Stimulated activated CD8-positive, alpha-beta memory T cell treated with anti-CD3 and anti-CD28 coated beads, Interleukin-2, amount 100 ng/mL, for 1 hour (primary cell): Measurements from ENCODE around the gene GLDN.
"Not testable (repeated sequence)": the region's sequence is repeated elsewhere in the genome, so short reads cannot be mapped to it uniquely, and the experiment has no call there.

Experiments used
- DNase-seq, 2 donors: peaks; one replicate each; pipeline ENCODE4 v3.0.0-alpha.2; 2020; ENCODE audit warnings: low read depth in 2 of 2

GLDN gene

DNA sequence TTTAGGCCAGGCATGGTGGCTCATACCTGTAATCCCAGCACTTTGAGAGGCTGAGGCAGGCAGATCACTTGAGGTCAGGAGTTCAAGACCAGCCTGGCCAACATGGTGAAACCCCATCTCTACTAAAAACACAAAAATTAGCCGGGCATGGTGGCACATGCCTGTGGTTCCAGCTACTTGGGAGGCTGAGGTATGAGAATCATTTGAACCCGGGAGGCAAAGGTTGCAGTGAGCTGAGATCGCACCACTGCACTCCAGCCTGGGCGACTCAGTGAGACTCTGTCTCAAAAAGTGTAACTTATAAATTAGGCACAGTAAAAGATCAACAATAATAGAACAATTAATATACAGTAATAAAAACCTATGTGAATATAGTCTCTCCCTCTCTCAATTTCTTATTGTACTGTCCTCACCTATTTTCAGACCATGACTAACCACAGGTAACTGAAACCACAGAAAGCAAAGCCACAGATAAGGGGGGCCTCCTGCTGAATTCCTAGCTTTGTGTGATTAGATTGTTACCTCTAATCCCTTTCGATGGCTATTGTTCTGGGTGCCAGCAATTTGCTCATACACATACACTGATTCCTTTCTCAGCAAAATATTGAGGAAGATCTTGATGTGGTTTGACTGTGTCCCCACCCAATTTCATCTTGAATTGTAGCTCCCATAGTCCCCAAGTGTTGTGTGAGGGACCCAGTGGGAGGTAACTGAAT is 104.7 kb downstream of the GLDN start:
- DNase-seq = not testable (repeated sequence)

DNA sequence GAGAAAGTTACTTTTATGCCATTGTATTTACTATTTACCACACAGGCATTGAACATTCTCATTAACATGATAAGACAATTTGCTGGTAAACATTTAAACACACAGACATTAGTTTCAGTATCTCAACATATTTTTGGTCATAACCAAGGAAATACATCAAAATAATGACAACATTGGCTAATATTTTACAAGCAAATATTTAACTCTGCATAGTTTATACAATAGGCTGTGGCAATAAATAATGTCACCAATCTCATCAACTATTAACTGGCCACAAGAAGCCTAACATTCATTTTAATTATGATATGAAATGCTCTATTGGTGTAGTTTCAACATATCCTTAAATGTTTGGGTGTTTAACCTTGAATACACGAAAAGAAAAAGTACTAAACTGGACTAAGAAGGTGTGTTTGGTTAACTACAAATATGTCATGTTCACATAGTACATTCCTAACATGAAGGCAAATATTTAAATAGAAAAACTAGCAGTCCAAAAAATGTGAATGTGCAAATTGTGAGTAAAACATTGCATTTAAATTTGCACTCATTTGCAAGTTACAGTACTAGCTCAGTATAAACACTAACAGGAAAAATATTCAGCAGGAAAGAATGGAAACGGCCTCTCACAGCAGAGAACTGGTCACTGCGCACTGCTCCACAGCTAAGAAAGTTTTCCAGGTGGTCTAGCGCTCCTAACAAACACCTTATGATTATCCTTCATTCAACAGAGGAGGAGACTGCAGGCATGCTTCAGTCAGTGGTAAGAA is 106.6 kb downstream of the GLDN start:
- DNase-seq = no peak

DNA sequence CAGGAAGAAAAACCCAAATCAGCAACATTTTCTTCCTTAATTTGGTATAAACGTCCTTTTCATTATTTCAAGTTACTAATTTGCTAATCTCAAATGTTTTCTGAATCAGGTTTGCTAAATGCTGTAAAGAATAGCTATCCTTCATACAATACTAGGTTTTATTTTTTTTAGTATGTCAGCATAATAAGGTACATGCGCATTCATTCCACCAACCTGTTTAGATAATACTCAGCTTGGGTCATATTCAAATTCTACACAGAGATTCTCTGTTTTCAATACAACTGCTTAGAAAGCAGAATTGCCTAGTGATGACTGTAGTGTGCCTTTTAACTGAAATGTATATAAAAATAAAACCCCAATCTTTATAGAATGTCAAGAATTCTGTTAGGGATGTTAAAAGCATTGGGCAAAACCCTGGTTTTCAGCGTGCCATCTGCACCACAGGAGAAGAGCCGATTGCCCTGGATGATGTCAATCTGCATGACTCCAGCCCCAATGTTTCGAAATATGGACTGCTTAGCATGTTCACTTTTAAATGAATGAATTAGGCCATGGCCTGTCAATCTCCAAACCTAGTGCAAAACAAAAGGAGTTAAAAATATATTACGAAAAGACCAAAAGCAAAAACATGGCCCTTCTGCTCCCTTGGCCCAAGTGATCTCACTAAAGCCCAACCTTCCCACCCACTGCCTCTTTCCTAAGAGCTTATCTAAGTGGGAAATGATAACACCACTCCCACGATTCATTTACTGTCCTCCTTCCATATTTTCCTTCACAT is 107.4 kb downstream of the GLDN start:
- DNase-seq = no peak

GRCh38 chr15:51450001-51450400 is 108.5 kb downstream of the GLDN start:
- DNase-seq = no peak
